GM21367 (cell line): Measurements from ENCODE around the gene CTNNAL1.
A peak's percentile ranks its signal among the peaks of the same experiment; 100 is the strongest.
"Not testable (repeated sequence)": the region's sequence is repeated elsewhere in the genome, so short reads cannot be mapped to it uniquely, and the experiment has no call there.

Experiments
- ATAC-seq: cut with Tn5 transposase; IDR thresholded peaks from one replicate; pipeline ENCODE4 v1.9.1; 2021; ENCODE audit not compliant: unreplicated experiment

CTNNAL1 gene

DNA sequence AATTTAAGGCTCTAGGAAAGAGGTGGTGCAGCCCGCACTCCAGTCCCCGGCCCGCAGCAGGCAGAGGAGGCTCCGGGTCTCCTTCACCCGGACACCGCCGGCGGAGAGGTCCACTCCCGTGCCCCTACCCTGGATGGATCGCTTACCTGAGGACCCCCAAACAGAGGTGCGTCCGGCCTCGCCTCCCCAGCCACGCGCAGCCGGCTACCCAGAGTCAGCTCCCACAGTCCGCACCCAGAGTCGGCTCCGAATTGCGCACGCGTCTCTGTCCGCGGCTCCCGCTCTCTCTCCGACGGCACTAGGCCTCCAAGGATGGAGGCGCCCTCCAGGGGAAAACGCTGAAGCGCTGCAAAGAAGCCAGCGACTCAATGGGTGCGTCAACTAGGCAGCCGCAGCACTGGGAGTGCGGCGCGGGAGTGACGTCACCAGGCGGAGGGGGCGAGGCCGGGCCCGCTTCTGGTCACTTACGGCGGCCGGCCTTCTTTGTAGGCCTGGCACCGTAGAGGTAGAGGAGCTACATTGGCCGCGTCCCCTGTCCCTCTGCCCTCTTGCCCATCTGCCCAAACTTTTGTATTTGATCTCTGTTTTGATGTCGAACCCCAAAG lies 79.5 kb downstream of the CTNNAL1 start, which contains the start of gene ELP1:
ELP1 (minus strand) TSS at position 407 of the 605 bp plus-strand sequence. CDS start 2,978 bp downstream, outside the sequence.
- ATAC-seq: peak; percentile 86

GRCh38 chr9:108933231-108933717 lies 80.0 kb downstream of the CTNNAL1 start:
- ATAC-seq: peak; percentile 18

- ATAC-seq: no peak
These were observed 84.9 kb downstream of the CTNNAL1 start for GRCh38 chr9:108928386-108928785.

- ATAC-seq: no peak
These were observed 88.8 kb downstream of the CTNNAL1 start for GRCh38 chr9:108924466-108924865.

GRCh38 chr9:108921200-108921599 lies 92.1 kb downstream of the CTNNAL1 start:
- no peak for ATAC-seq

- not testable (repeated sequence) for ATAC-seq
These were observed 92.9 kb downstream of the CTNNAL1 start for GRCh38 chr9:108920401-108920800.

GRCh38 chr9:108919517-108919916 lies 93.8 kb downstream of the CTNNAL1 start:
- no peak for ATAC-seq

DNA sequence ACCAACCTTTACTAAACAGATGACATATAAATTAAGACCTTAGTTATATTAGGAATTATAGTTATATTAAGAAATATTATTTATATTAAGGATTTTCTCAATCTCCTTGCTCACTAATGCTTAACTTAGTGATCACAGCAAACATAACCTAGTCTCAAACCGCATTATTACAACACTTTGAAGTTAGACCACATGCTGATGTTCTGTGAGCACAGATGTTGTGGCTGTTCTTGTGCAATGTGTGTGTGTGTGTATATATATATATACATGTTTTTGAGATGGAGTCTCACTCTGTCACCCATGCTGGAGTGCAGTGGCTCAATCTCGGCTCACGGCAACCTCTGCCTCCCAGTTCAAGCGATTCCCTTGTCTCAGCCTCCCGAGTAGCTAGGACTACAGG lies 99.9 kb downstream of the CTNNAL1 start:
- ATAC-seq: no peak

DNA sequence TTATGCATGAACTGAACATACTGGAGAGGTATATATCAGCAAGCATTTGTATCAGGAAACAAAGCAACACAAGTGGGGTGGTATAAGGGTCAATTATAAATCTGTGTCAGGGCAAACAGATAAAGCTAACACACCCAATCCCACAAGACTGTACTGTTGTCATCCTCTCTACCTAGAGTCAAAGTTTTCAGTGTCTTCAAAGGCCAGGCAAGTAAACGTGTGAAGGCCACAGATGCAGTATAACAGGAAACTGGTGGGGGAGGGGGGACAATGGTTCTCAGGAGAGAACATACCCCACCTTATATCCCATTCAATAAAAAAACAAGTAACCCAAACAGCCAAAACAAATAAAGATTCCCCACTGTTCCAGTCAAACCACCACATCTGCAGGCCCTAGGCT lies 101.5 kb downstream of the CTNNAL1 start:
- ATAC-seq: no peak

DNA sequence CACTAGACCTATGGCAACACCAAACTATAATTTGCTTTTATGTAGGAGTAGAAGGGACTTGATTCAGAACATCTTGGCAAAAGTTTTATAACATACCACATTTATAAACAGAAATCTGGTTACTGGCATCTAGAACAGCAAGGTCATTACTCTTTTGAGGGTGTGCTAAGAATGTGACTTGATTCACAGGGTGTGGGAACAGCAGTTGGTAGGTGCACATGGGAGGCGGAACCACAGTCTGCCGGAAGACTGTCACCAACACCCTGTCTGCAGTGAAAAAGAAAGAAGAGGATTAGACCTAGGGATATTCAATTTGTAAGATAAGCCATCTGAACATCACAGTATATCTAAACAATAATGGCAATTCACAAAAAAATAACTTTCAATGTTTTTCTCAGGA lies 102.4 kb downstream of the CTNNAL1 start:
- no peak for ATAC-seq

DNA sequence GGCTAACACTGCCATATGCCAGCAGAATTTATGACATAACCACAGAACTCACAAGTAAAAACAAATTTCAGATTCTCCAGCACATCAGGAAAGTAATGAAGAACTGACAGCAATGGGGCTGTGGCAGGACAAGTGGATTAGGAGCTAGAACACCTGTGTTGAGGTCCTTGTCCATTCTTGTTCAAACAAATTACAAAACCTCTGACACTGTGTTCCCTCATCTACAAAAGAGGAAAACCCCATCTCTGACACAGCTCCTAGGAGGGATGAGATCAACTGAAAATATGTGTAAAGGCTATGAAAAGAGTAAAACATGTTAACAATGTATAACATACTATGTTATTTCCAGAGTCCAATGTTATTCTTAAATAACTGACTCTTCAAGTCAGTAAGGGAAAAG lies 102.9 kb downstream of the CTNNAL1 start:
- ATAC-seq: no peak

- no peak for ATAC-seq
These were observed 107.8 kb downstream of the CTNNAL1 start for GRCh38 chr9:108905494-108905893.

DNA sequence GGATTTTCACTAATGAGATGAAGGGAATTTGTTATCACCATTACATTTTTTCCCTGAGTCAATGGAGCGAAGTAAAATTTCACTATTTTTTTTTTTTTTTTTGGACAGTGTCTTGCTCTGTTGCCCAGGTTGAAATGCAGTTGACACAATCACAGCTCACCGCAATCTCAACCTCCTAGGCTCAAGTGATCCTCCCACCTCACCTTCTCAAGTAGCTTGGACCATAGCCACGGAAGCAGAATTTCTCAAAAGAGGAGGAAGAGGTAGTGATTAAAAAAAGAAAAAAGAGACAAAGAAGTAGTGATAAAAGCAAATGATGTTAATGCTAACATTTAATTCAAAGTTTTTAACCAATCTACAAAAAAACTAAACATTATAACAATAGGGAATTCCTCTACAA lies 109.1 kb downstream of the CTNNAL1 start:
- no peak for ATAC-seq

DNA sequence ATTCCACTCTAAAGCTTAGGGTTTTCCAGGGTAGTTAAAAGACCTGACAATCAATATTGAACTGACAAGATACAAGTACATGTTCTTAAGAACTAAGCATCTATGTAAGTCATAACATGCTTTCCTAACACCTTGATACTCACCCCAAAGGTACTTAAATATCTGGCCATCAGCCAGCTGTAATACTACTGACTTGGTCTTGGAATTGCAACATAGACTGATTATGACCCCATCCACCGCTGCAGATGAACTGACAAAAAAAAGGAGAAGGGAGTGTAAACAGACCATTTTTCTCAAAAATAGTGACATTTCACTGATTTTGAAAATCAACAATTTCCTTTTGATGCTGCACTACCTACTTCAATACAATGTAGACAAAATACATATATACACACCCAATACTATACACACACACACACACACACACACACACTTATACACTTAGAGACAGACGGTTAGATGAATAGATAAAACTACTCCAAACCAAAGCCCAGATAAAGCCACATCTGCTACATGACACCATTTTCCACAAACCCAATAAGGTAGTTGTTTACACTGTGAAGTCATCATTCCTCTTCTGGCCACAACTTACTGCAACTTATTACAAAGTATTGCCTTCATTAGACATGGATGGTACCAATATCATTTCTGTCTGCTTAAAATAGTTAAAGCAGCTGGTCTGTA lies 109.7 kb downstream of the CTNNAL1 start:
- ATAC-seq: no peak

DNA sequence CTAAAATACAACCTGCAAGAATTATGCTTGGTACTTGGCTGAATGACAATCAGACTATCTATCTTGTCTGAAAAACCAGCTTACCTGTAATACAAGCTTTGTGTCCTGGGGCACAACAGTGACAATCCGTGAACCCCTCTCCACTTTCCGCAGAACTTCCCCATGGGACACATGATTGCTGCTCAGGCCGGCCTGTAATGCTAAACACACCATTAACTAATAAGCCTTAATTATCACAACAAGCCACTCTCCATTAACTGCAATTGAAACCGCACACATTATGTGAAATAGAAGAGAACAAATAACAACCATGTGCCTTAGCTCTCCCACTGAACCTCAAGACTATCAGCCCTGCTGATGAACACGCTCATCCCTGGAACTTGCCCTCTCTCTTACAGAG lies 113.1 kb downstream of the CTNNAL1 start:
- ATAC-seq: no peak

DNA sequence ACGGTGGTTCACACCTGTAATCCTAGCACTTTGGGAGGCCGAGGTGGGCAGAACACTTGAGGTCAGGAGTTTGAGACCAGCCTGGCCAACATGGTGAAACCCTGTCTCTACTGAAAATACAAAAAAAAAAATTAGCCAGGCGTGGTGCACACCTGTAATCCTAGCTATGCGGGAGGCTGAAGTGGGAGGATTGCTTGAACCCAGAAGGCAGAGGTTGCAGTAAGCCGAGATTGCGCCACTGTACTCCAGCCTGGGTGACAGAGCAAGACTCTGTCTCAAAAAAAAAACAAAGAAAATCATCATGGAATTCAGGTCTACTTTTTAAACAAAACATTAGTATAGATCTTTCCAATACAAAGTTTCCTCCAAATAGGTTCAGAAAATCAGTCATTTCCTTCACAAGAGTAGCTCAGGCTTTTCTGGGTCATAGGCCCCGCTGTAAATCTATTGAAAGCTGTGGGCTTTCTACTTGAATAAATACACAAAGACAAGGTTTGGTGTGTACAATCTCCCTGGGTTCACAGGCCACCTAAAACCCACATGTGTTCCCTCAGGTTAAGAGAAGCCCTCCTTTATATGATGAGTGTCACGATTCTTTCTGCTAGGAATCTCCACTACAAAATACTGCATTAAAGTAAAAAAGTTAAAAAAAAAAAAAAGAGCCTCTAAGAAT lies 114.1 kb downstream of the CTNNAL1 start:
- not testable (repeated sequence) for ATAC-seq

- no peak for ATAC-seq
These were observed 115.8 kb downstream of the CTNNAL1 start for GRCh38 chr9:108897324-108898096.

GRCh38 chr9:108894225-108894997 lies 118.9 kb downstream of the CTNNAL1 start:
- no peak for ATAC-seq
